HCT116 (cell line): Measurements from ENCODE around the gene CABP1. TPM values are rescaled to one million over a fixed set of nuclear protein-coding genes. Genes with fewer than 3 reads are reported as not detected.

Experiments used
- ATAC-seq: fragments of 200-7000 bp; cut with Tn5 transposase; 2 replicates; pipeline ENCODE4 v1.9.1; 2020; ENCODE audit warnings: mild to moderate bottlenecking, moderate library complexity
- BruUV-seq: library from RNA; stranded (reverse); fragments of 400-500 nt; replicated peaks from 2 replicates; lab custom pipeline; 2021; lab: Mats Ljungman, UMichigan
- CTCF ChIA-PET: fragments of 300-600 bp; sonication (Branson Sonifier 250); formaldehyde crosslinking; loops from one replicate; lab custom pipeline; 2021; ENCODE audit warnings: antibody characterized with exemption; lab: Charles Lee
- POLR2A ChIA-PET: fragments of 300-600, 350-600 bp; sonication (Branson Sonifier 250); formaldehyde crosslinking; loops from one replicate; lab custom pipeline; 2021; ENCODE audit warnings: antibody characterized with exemption; lab: Charles Lee
- RAD21 ChIA-PET, 2 experiments: fragments of 300-600 bp; sonication (Branson Sonifier 250); formaldehyde crosslinking; loops; one replicate each; lab custom pipeline; 2023; ENCODE audit warnings: low total read pairs in 2 of 2; ENCODE audit not compliant: uncharacterized antibody in 2 of 2, unreplicated experiment in 2 of 2, low non-redundant PET in 1 of 2; lab: Charles Lee
- DNase-seq: peaks from one replicate; pipeline ENCODE4 v3.0.0-alpha.2; 2010; ENCODE audit warnings: low read depth, low spot score
- H2AFZ ChIP-seq: fragments of 200-600 bp; shearing (Covaris generic), sonication (generic); 2 replicates; pipeline ENCODE4 v1.6.1; 2017; ENCODE audit warnings: low read depth, mixed run types, mixed read lengths, antibody characterized with exemption, low read length; ENCODE audit not compliant: poor library complexity, severe bottlenecking
- H3K27ac ChIP-seq: 2 replicates; pipeline ENCODE4 v1.5.1; 2012; ENCODE audit warnings: low read depth, low read length
- H3K27me3 ChIP-seq: fragments of 200-600 bp; sonication (generic); 2 replicates; pipeline ENCODE4 v1.6.1; 2016; ENCODE audit warnings: mixed run types, low read length, mixed read lengths; ENCODE audit not compliant: insufficient read depth
- H3K36me3 ChIP-seq, 2 experiments: fragments of 200-500 bp in 1 of 2; fragments of 200-600 bp in 1 of 2; sonication (Bioruptor generic) in 1 of 2; sonication (generic) in 1 of 2; 2 replicates each; pipeline versions ENCODE4 v1.5.1 to v1.6.1; 2014 to 2016; ENCODE audit warnings: low read length in 2 of 2, inconsistent platforms in 1 of 2, mixed read lengths in 1 of 2, mixed run types in 1 of 2; ENCODE audit not compliant: insufficient read depth in 2 of 2, control insufficient read depth in 1 of 2
- H3K4me1 ChIP-seq, 2 experiments: fragments of 200-600 bp in 1 of 2; sonication (generic) in 1 of 2; 2 replicates each; pipeline versions ENCODE4 v1.5.1 to v1.6.1; 2012 to 2017; ENCODE audit warnings: low read length in 2 of 2, inconsistent platforms in 1 of 2, mild to moderate bottlenecking in 1 of 2, mixed read lengths in 1 of 2, mixed run types in 1 of 2, moderate library complexity in 1 of 2; ENCODE audit not compliant: insufficient read depth in 2 of 2, control insufficient read depth in 1 of 2
- H3K4me2 ChIP-seq: fragments of 200-600 bp; sonication (generic); 2 replicates; pipeline ENCODE4 v1.6.1; 2017; ENCODE audit warnings: mixed run types, low read length, mixed read lengths
- H3K4me3 ChIP-seq, 2 experiments: fragments of 200-600 bp in 1 of 2; sonication (generic) in 1 of 2; replicated peaks in 1 of 2; 2 replicates each; pipeline ENCODE4 v1.5.1; 2011 to 2016; ENCODE audit warnings: low read length in 2 of 2, control low read depth in 1 of 2, low read depth in 1 of 2, mild to moderate bottlenecking in 1 of 2, mixed read lengths in 1 of 2, mixed run types in 1 of 2
- H3K79me2 ChIP-seq: fragments of 200-600 bp; sonication (generic); 2 replicates; pipeline ENCODE4 v1.6.1; 2017; ENCODE audit warnings: mild to moderate bottlenecking, mixed run types, low read length, moderate library complexity, mixed read lengths; ENCODE audit not compliant: insufficient read depth
- H3K9ac ChIP-seq: fragments of 200-600 bp; sonication (generic); 2 replicates; pipeline ENCODE4 v1.6.1; 2016; ENCODE audit warnings: low read length, mixed read lengths
- H3K9me2 ChIP-seq: fragments of 200-600 bp; sonication (generic), shearing (Covaris generic); 2 replicates; pipeline ENCODE4 v1.6.1; 2017; ENCODE audit warnings: mixed run types, mild to moderate bottlenecking, moderate library complexity; ENCODE audit not compliant: insufficient read depth
- H3K9me3 ChIP-seq, 2 experiments: fragments of 200-500 bp in 1 of 2; fragments of 200-600 bp in 1 of 2; sonication (Bioruptor generic) in 1 of 2; sonication (generic) in 1 of 2; 2 replicates each; pipeline ENCODE4 v1.6.1; 2014 to 2017; ENCODE audit warnings: low read length in 2 of 2, mixed read lengths in 2 of 2, inconsistent platforms in 1 of 2, low read depth in 1 of 2, mild to moderate bottlenecking in 1 of 2, mixed run types in 1 of 2, moderate library complexity in 1 of 2; ENCODE audit not compliant: control insufficient read depth in 1 of 2, insufficient read depth in 1 of 2
- H4K20me1 ChIP-seq: fragments of 200-600 bp; sonication (generic), shearing (Covaris generic); 2 replicates; pipeline ENCODE4 v1.6.1; 2017; ENCODE audit warnings: mixed run types, mild to moderate bottlenecking, moderate library complexity; ENCODE audit not compliant: insufficient read depth
- CBX3 ChIP-seq: IDR thresholded peaks from 2 replicates; pipeline ENCODE4 v1.6.1; 2012; ENCODE audit warnings: low read depth
- EGR1 ChIP-seq: IDR thresholded peaks from 2 replicates; pipeline ENCODE4 v1.6.1; 2012; ENCODE audit warnings: low read depth
- ELF1 ChIP-seq: IDR thresholded peaks from 2 replicates; pipeline ENCODE4 v1.6.1; 2012; ENCODE audit warnings: low read depth, borderline replicate concordance
- EZH2phosphoT487 ChIP-seq: fragments of 200-600 bp; IDR thresholded peaks from 2 replicates; pipeline ENCODE4 v1.6.1; 2018; ENCODE audit warnings: antibody characterized with exemption, borderline replicate concordance
- FOSL1 ChIP-seq: IDR thresholded peaks from 2 replicates; pipeline ENCODE4 v1.6.1; 2012; ENCODE audit warnings: low read depth
- JUND ChIP-seq: IDR thresholded peaks from 2 replicates; pipeline ENCODE4 v1.6.1; 2012
- MAX ChIP-seq: IDR thresholded peaks from 2 replicates; pipeline ENCODE4 v1.6.1; 2012
- POLR2A ChIP-seq: IDR thresholded peaks from 2 replicates; pipeline ENCODE4 v1.7.0; 2011; ENCODE audit warnings: borderline replicate concordance; ENCODE audit not compliant: insufficient read depth, insufficient read length; ENCODE audit errors: extremely low read depth
- POLR2AphosphoS5 ChIP-seq: IDR thresholded peaks from 2 replicates; pipeline ENCODE4 v1.6.1; 2011; ENCODE audit warnings: mild to moderate bottlenecking, low read depth, low read length, moderate library complexity
- ZNF274 ChIP-seq: fragments of 200-500 bp; sonication (Bioruptor generic); IDR thresholded peaks from 2 replicates; pipeline ENCODE4 v1.6.1; 2014; ENCODE audit warnings: mild to moderate bottlenecking, low read depth, low read length, inconsistent platforms
- intact Hi-C: fragments of 100-400 bp; cut with micrococcal nuclease; formaldehyde crosslinking; loops from 2 replicates; pipeline ENCODE4 v1.10.0; 2022
- total RNA-seq: library from RNA; stranded (reverse); gene quantifications from one replicate; pipeline ENCODE4 v1.2.1, GENCODE V29; 2021; ENCODE audit not compliant: unreplicated experiment
- TF ChIP-seq, protein P1 (sequence below): IDR thresholded peaks from 2 replicates; pipeline ENCODE4 v1.6.1; 2012

The CABP1 gene
- total RNA-seq, 1 experiment from 2014 or later = 0.84 TPM

DNA sequence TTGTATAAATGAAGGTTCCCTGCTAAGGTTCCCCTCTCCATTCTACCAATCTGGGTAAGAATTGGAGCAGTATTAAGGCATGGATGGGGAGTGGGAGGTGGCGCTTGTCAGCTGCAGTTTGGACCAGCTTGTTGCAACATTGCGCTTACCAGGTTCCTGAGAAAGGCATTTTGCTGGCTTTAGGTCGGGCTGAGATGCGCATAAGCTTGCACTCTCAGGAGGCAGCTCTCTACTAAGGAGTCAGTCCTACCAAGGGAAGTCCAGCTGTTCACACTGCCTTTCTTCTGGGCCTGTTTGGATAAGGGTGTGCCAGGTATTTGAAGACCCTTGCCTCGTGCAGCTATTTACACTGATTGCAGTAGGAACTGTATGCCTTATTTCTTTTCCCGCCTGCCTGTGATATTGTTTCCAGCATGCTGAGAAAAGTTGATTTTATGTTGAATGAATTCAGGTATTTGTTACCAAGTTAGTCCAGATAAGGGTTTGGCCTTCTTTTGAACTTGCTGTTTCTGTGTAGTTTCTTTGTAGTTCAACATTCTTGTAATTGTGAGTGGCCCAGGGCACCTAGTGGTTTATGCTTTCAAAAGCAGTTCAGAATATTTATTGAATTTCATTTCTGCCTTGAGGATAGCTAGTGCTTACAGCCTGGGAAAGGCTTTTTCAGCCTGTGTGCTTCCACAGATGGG, 49.1 kb downstream of the CABP1 start:
- Histone ChIP-seq H3K27ac (no peak overlapping the region), H3K27me3 (no peaks in the 10 kb centered on the region), H2AFZ (no peak overlapping the region), H3K9me3 (no peaks in the 10 kb centered on the region), H3K4me2 (peak overlapping the region; percentile 94), H3K4me3 (0 out of 4 replicates have a peak overlapping the region, but pooled peaks of 1 of the 2 experiments have one; percentile 4), H4K20me1 (peaks cover 4% of the 10 kb centered on the region; the same call in 1 of the 2 replicates)
- CTCF ChIA-PET = no interaction called here
- intact Hi-C loops = no loop called here
- TF ChIP-seq ELF1 = no peak
- TF ChIP-seq, protein P1, sequence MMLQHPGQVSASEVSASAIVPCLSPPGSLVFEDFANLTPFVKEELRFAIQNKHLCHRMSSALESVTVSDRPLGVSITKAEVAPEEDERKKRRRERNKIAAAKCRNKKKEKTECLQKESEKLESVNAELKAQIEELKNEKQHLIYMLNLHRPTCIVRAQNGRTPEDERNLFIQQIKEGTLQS = no peak
- no peak for TF ChIP-seq MAX
- no peak for TF ChIP-seq ZNF274
- TF ChIP-seq JUND = no peak
- TF ChIP-seq EZH2phosphoT487 = no peak
- TF ChIP-seq POLR2AphosphoS5 = no peak
- no peak for TF ChIP-seq CBX3
- TF ChIP-seq, all 23 proteins: peak for 0
- no peak overlapping the region for H3K9ac ChIP-seq
- peaks cover 71% of the 10 kb centered on the region for H3K79me2 ChIP-seq
- H3K36me3 ChIP-seq = peaks cover 10 to 22% of the 10 kb centered on the region in 2 experiments; a peak in 2 of 4 replicates
- no peak for DNase-seq
- RAD21 ChIA-PET = no interaction called here
- H3K9me2 ChIP-seq = no peaks in the 10 kb centered on the region
- POLR2A ChIA-PET = interaction anchor here (1.6 kb wide), 1 partner anchor 9 kb away, joined by 3 read pairs; no protein-coding TSS in a partner anchor
- no TSS peak for BruUV-seq
- H3K4me1 ChIP-seq = peaks cover 22 to 26% of the 10 kb centered on the region in 2 experiments
- ATAC-seq = no peak

- ChIA-PET CTCF (no interaction called here), POLR2A (no interaction called here), RAD21 (no interaction called here)
- Histone ChIP-seq H3K79me2 (peaks cover 71% of the 10 kb centered on the region), H3K36me3 (peaks cover 15 to 27% of the 10 kb centered on the region in 2 experiments), H3K9me3 (no peaks in the 10 kb centered on the region), H3K27me3 (no peaks in the 10 kb centered on the region), H3K4me1 (peaks cover 22 to 26% of the 10 kb centered on the region in 2 experiments), H4K20me1 (peaks cover 4% of the 10 kb centered on the region; the same call in 1 of the 2 replicates), H3K4me2 (no peak overlapping the region), H3K9me2 (no peaks in the 10 kb centered on the region), H2AFZ (no peak overlapping the region), H3K4me3 (no peak overlapping the region), H3K27ac (no peak overlapping the region), H3K9ac (no peak overlapping the region)
- BruUV-seq = no TSS peak
- DNase-seq (no peak), ATAC-seq (no peak)
- intact Hi-C loops = no loop called here
- TF ChIP-seq FOSL1 (no peak), ELF1 (no peak), POLR2A (no peak), EGR1 (no peak)
These were observed 49.6 kb downstream of the CABP1 start for GRCh38 chr12:120690083-120690450.
